SU-DHL-6 (cell line): ENCODE results near the gene TTYH1.
"Not testable (repeated sequence)": the region's sequence is repeated elsewhere in the genome, so short reads cannot be mapped to it uniquely, and the experiment has no call there.

Experiments used
- CTCF ChIP-seq: fragments of 200-600 bp; sonication (generic); IDR thresholded peaks from one replicate; pipeline ENCODE4 v1.5.1; 2017; ENCODE audit warnings: antibody characterized with exemption, mild to moderate bottlenecking, low read length, moderate library complexity; ENCODE audit not compliant: insufficient read depth, poor library complexity, severe bottlenecking
- EZH2phosphoT487 ChIP-seq: fragments of 200-600 bp; sonication (generic), shearing (Covaris generic); conservative IDR thresholded peaks from 2 replicates; pipeline ENCODE4 v1.6.1; 2018; ENCODE audit warnings: mild to moderate bottlenecking, antibody characterized with exemption, low read length, moderate library complexity, mixed read lengths

GRCh38 chr19:54371453-54371852 lies 43.8 kb upstream of the TTYH1 start:
- TF ChIP-seq CTCF, EZH2phosphoT487: not testable (repeated sequence)
